Measurements from ENCODE around the gene RNF31.

The RNF31 gene

DNA sequence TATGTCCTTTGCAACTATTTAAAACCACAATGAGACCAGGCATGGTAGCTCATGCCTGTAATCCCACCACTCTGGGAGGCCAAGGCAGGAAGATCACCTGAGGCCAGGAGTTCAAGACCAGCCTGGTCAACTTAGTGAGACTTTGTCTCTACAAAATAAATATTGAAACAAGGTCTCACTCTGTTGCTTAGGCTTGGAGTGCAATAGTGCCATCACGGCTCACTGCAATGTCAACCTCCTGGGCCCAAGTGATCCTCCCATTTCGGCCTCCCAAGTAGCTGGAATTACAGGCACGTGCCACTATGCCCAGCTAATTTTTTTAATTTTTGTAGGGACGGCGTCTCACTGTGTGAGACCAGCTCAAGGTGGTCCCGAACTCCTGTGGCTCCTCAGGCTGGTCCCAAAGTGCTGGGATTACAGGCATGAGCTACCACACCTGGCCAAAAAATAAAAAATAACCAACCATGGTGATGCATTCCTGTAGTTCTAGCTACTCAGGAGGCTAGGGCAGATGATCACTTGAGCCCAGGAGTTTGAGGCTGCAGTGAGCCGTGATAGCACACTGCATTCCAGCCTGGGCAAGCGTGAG, 17.8 kb upstream of the RNF31 start:
- no peak for DNase-seq (ENCODE audit: low read depth)
- TF ChIP-seq, protein P1, sequence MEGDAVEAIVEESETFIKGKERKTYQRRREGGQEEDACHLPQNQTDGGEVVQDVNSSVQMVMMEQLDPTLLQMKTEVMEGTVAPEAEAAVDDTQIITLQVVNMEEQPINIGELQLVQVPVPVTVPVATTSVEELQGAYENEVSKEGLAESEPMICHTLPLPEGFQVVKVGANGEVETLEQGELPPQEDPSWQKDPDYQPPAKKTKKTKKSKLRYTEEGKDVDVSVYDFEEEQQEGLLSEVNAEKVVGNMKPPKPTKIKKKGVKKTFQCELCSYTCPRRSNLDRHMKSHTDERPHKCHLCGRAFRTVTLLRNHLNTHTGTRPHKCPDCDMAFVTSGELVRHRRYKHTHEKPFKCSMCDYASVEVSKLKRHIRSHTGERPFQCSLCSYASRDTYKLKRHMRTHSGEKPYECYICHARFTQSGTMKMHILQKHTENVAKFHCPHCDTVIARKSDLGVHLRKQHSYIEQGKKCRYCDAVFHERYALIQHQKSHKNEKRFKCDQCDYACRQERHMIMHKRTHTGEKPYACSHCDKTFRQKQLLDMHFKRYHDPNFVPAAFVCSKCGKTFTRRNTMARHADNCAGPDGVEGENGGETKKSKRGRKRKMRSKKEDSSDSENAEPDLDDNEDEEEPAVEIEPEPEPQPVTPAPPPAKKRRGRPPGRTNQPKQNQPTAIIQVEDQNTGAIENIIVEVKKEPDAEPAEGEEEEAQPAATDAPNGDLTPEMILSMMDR (conservative IDR thresholded peaks at IDR 0.05; ENCODE audit: low read depth, low read length) = no peak
- H3K4me3 ChIP-seq (ENCODE audit: low read depth, low read length) = no peak overlapping the region

GRCh38 chr14:24130380-24130716, 16.9 kb upstream of the RNF31 start, which contains the start of gene FITM1:
TSS of gene FITM1 (plus strand) at chr14:24130659. CDS start at chr14:24131564, 905 bp downstream.
- TF ChIP-seq, protein P1 (conservative IDR thresholded peaks at IDR 0.05; ENCODE audit: low read depth, low read length) = no peak
- no peak within 1 kb of the TSS for H3K4me3 ChIP-seq (ENCODE audit: low read depth, low read length)
- DNase-seq (ENCODE audit: low read depth) = no peak

GRCh38 chr14:24130717-24131548, 16.4 kb upstream of the RNF31 start:
- TF ChIP-seq, protein P1 (conservative IDR thresholded peaks at IDR 0.05; ENCODE audit: low read depth, low read length) = no peak
- no peak overlapping the region for H3K4me3 ChIP-seq (ENCODE audit: low read depth, low read length)
- no peak for DNase-seq (ENCODE audit: low read depth)

DNA sequence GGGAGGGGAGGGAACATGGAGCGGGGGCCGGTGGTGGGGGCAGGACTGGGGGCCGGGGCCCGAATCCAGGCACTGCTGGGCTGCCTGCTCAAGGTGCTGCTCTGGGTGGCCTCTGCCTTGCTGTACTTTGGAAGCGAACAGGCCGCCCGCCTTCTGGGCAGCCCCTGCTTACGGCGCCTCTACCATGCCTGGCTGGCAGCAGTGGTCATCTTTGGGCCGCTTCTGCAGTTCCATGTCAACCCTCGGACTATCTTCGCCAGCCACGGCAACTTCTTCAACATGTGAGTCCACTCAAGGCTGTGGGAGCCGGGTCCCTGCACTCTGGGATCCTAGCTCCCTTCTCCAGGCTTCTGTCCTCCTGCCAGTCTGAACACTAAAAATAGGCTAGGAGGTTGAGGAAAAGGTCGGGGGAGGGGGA, 15.7 kb upstream of the RNF31 start:
- H3K4me3 ChIP-seq (ENCODE audit: low read depth, low read length) = no peak overlapping the region
- TF ChIP-seq, protein P1 (conservative IDR thresholded peaks at IDR 0.05; ENCODE audit: low read depth, low read length) = no peak
- no peak for DNase-seq (ENCODE audit: low read depth)

GRCh38 chr14:24132061-24132685, 15.1 kb upstream of the RNF31 start:
- no peak overlapping the region for H3K4me3 ChIP-seq (ENCODE audit: low read depth, low read length)
- TF ChIP-seq, protein P1 (conservative IDR thresholded peaks at IDR 0.05; ENCODE audit: low read depth, low read length) = no peak
- no peak for DNase-seq (ENCODE audit: low read depth)

DNA sequence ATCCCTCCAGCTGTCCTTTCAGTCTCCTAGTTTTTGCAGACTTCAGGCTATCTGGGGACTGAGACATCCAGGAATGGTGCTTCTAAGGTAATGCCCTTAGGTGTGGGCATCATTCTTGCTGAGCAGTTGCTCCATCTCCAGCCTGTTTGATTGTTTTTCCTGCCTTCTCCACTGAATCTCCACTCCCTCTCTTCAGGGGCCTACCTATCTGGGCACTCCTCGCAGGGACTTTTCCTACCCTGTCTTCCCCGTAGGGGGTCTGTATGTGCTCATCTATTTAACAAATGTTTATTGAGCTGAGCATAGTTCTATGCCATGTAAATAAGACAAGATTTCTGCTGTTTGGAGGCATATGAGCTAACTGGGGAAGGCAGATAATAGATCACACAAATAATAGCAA, 14.3 kb upstream of the RNF31 start:
- H3K4me3 ChIP-seq (ENCODE audit: low read depth, low read length) = no peak overlapping the region
- DNase-seq (ENCODE audit: low read depth) = no peak
- TF ChIP-seq, protein P1 (conservative IDR thresholded peaks at IDR 0.05; ENCODE audit: low read depth, low read length) = no peak

Measured in choroid plexus epithelial cell (primary cell).